Smooth muscle cell (in vitro differentiated cells): ENCODE results near the gene SPAG16. TPM values are rescaled to one million over a fixed set of nuclear protein-coding genes. Genes with fewer than 3 reads are reported as not detected.

Experiments
- DNase-seq: peaks from one replicate; lab custom pipeline; 2025; ENCODE audit not compliant: unreplicated experiment; lab: John Stamatoyannopoulos, UW
- H2AFZ ChIP-seq: fragments of 200-600 bp; sonication (generic); 2 replicates; pipeline ENCODE4 v1.6.0; 2016; ENCODE audit warnings: antibody characterized with exemption, low read depth, mild to moderate bottlenecking
- H3F3A ChIP-seq: fragments of 200-600 bp; sonication (generic); 2 replicates; pipeline ENCODE4 v1.6.0; 2017; ENCODE audit warnings: antibody characterized with exemption, low read depth
- H3K27ac ChIP-seq: fragments of 200-600 bp; sonication (generic); 2 replicates; pipeline ENCODE4 v1.5.1; 2016; ENCODE audit warnings: low read depth, mild to moderate bottlenecking
- H3K27me3 ChIP-seq: fragments of 200-600 bp; sonication (generic); 2 replicates; pipeline ENCODE4 v1.6.1; 2016; ENCODE audit warnings: low read depth, mild to moderate bottlenecking
- H3K36me3 ChIP-seq: fragments of 200-600 bp; sonication (generic); 2 replicates; pipeline ENCODE4 v1.5.1; 2016; ENCODE audit warnings: low read depth
- H3K4me1 ChIP-seq: fragments of 200-600 bp; sonication (generic); 2 replicates; pipeline ENCODE4 v1.5.1; 2016; ENCODE audit warnings: low read depth
- H3K4me2 ChIP-seq: fragments of 200-600 bp; sonication (generic); 2 replicates; pipeline ENCODE4 v1.6.0; 2016; ENCODE audit warnings: mild to moderate bottlenecking
- H3K4me3 ChIP-seq: fragments of 200-600 bp; sonication (generic); 2 replicates; pipeline ENCODE4 v1.5.1; 2016; ENCODE audit warnings: mild to moderate bottlenecking
- H3K79me2 ChIP-seq: fragments of 200-600 bp; sonication (generic); 2 replicates; pipeline ENCODE4 v1.6.0; 2016; ENCODE audit warnings: low read depth, mild to moderate bottlenecking
- H3K9ac ChIP-seq: fragments of 200-600 bp; sonication (generic); 2 replicates; pipeline ENCODE4 v1.6.0; 2016; ENCODE audit warnings: low read depth
- H3K9me3 ChIP-seq: fragments of 200-600 bp; sonication (generic); replicated peaks from 2 replicates; pipeline ENCODE4 v1.5.1; 2016; ENCODE audit warnings: low read depth
- H4K20me1 ChIP-seq: fragments of 200-600 bp; sonication (generic); 2 replicates; pipeline ENCODE4 v1.6.0; 2016; ENCODE audit warnings: low read depth
- WGBS: methylation state at CpG from one replicate; pipeline ENCODE4 v1.1.7; 2016; ENCODE audit warnings: low lambda C conversion rate; 5-methylcytosine and 5-hydroxymethylcytosine counted together
- polyA plus RNA-seq: library from polyadenylated mRNA; unstranded; fragments of >200 nt; fragmentation: Nextera tagmentation; extraction: Ambion mirVana; gene quantifications from 2 replicates; pipeline ENCODE4 v1.2.1, GENCODE V29; 2016
- total RNA-seq: library from RNA; depleted of rRNA; stranded (reverse); fragments of >200 nt; gene quantifications from 2 replicates; pipeline ENCODE4 v1.2.3, GENCODE V29; 2014
- TF ChIP-seq, protein P1 (sequence below): fragments of 200-600 bp; sonication (generic); IDR thresholded peaks from 2 replicates; pipeline ENCODE4 v1.5.1; 2017; ENCODE audit warnings: borderline replicate concordance, mild to moderate bottlenecking, antibody characterized with exemption; ENCODE audit not compliant: insufficient read depth, poor library complexity, severe bottlenecking

Gene SPAG16
- total and polyA plus RNA-seq, 2 experiments from 2014 or later, result 32.1 to 40.6 TPM

DNA sequence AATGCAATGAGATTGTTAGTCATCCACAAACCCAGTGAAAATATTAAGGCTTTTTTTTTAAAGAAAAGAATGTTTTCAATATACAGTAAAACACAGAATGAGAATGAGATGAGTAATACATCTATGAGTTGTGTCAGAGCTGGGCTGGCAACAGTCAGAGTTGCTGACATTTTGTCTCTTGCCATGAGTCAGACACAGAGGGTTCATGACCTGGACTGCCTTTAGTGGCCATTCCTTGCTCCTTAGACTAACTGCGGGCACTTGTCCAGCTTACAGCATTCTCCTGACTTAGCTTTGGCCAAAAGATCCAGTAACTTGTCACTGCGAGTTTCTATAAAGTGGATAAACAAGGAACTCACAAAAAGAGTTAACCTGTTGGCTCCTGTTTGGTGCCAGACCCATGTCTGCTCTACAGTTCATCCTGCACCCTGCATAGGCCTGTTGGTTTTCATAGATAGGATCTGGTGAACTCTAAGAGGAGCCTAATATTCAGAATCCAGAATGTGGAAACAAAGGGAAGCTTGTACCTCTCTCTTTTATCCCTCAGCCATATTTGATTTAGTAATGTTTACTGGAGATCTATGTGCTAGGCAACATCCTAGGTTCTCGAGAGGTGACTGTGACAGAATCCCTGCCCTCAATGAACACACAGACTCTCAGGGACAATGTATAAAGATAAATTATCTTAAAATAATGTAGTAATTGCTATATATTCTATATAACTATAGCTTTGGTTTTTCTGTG, 735.1 kb downstream of the SPAG16 start:
- H3K27me3 ChIP-seq, result no peaks in the 10 kb centered on the region
- no peaks in the 10 kb centered on the region for H3K9me3 ChIP-seq
- no peaks in the 10 kb centered on the region for H3K4me1 ChIP-seq
- no peak overlapping the region for H2AFZ ChIP-seq
- peak overlapping the region; percentile 83 for H3K27ac ChIP-seq
- H3K79me2 ChIP-seq, result no peaks in the 10 kb centered on the region
- no peak overlapping the region for H3K9ac ChIP-seq
- no peaks in the 10 kb centered on the region for H4K20me1 ChIP-seq
- 63% methylated on average over 3 of the region's 3 CpGs for WGBS
- H3K4me3 ChIP-seq, result no peak overlapping the region
- DNase-seq, result no peak
- peaks cover 6% of the 10 kb centered on the region for H3F3A ChIP-seq
- H3K4me2 ChIP-seq, result peak overlapping the region; percentile 54
- TF ChIP-seq, protein P1, sequence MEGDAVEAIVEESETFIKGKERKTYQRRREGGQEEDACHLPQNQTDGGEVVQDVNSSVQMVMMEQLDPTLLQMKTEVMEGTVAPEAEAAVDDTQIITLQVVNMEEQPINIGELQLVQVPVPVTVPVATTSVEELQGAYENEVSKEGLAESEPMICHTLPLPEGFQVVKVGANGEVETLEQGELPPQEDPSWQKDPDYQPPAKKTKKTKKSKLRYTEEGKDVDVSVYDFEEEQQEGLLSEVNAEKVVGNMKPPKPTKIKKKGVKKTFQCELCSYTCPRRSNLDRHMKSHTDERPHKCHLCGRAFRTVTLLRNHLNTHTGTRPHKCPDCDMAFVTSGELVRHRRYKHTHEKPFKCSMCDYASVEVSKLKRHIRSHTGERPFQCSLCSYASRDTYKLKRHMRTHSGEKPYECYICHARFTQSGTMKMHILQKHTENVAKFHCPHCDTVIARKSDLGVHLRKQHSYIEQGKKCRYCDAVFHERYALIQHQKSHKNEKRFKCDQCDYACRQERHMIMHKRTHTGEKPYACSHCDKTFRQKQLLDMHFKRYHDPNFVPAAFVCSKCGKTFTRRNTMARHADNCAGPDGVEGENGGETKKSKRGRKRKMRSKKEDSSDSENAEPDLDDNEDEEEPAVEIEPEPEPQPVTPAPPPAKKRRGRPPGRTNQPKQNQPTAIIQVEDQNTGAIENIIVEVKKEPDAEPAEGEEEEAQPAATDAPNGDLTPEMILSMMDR, result no peak
- no peaks in the 10 kb centered on the region for H3K36me3 ChIP-seq

DNA sequence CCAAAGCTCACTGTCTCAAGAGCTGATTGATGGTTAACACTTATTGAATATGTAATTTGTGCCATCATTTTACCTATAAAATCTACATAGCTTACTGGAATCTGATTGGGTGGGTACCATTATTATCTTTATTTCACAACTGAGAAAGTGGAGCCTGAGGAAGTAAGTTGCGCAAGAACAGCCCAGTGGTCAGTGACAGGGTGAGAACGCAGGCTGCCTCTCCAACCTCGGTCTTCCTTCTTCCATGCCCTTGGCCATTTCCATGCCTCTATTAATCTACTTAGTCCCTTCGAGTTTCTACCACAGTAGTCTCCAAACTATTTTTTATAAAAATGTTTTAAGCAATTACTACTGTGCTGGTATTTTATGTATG, 735.7 kb downstream of the SPAG16 start:
- H3F3A ChIP-seq, result peaks cover 6% of the 10 kb centered on the region
- no peak for DNase-seq
- WGBS, result 82% methylated on average over 4 of the region's 4 CpGs
- H3K9me3 ChIP-seq, result no peaks in the 10 kb centered on the region
- no peak overlapping the region for H3K4me3 ChIP-seq
- peak overlapping the region; percentile 83 for H3K27ac ChIP-seq
- no peaks in the 10 kb centered on the region for H3K79me2 ChIP-seq
- H3K4me1 ChIP-seq, result no peaks in the 10 kb centered on the region
- H3K4me2 ChIP-seq, result no peak overlapping the region
- no peak overlapping the region for H2AFZ ChIP-seq
- TF ChIP-seq, protein P1, result no peak
- H3K9ac ChIP-seq, result no peak overlapping the region
- H4K20me1 ChIP-seq, result no peaks in the 10 kb centered on the region
- no peaks in the 10 kb centered on the region for H3K27me3 ChIP-seq
- no peaks in the 10 kb centered on the region for H3K36me3 ChIP-seq

DNA sequence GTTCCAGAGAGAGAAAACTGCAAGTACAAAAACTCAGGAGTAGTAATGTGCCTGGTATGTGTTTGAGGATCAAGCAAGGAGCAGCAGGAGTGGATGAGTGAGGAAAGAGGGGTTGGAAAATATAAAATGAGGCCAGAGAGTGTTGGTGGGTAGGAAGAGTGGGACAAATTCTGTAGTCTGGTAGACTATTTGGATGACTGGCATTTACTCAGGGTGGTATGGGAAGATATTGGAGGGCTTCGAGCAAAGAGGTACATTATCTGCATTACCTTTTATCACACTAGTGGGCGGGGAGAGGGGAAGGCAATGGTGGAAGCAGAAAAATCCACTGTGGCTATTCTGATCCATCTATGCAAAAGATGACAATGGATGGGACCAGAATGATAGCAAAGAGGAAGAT, 744.9 kb downstream of the SPAG16 start:
- Histone ChIP-seq H4K20me1 (no peaks in the 10 kb centered on the region), H3F3A (no peaks in the 10 kb centered on the region), H3K9me3 (no peaks in the 10 kb centered on the region), H3K9ac (no peak overlapping the region), H3K79me2 (no peaks in the 10 kb centered on the region), H3K4me3 (no peak overlapping the region), H3K4me2 (no peak overlapping the region), H3K27ac (no peak overlapping the region), H3K4me1 (no peaks in the 10 kb centered on the region), H3K36me3 (no peaks in the 10 kb centered on the region), H3K27me3 (no peaks in the 10 kb centered on the region), H2AFZ (no peak overlapping the region)
- DNase-seq, result no peak
- WGBS, result 100% methylated on average over 2 of the region's 2 CpGs
- TF ChIP-seq, protein P1, result no peak

DNA sequence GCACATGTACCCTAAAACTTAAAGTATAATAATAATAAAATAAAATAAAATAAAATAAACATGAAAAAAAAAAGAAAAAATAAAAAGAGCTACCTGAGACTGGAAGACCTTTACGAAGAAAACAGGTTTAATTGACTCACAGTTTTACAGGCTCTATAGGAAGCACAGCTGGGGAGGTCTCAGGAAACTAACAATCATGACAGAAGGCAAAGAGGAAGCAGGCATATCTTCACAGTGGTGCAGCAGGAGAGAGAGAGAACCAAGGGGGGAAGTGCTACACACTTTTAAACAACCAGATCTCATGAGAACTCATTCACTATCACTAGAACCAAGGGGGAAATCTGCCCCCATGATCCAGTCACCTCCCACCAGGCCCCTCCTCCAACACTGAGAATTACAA, 747.3 kb downstream of the SPAG16 start:
- H2AFZ ChIP-seq, result no peak overlapping the region
- H4K20me1 ChIP-seq, result no peaks in the 10 kb centered on the region
- TF ChIP-seq, protein P1, result no peak
- no peak overlapping the region for H3K27ac ChIP-seq
- no peaks in the 10 kb centered on the region for H3K36me3 ChIP-seq
- no peak overlapping the region for H3K9ac ChIP-seq
- no peaks in the 10 kb centered on the region for H3K9me3 ChIP-seq
- H3F3A ChIP-seq, result no peaks in the 10 kb centered on the region
- H3K27me3 ChIP-seq, result no peaks in the 10 kb centered on the region
- WGBS, result 89% methylated on average over 1 of the region's 1 CpG
- no peak for DNase-seq
- no peak overlapping the region for H3K4me2 ChIP-seq
- H3K79me2 ChIP-seq, result no peaks in the 10 kb centered on the region
- no peak overlapping the region for H3K4me3 ChIP-seq
- no peaks in the 10 kb centered on the region for H3K4me1 ChIP-seq
